GM18868 (cell line): ENCODE results near the gene UIMC1.

Source experiments
- ATAC-seq: cut with Tn5 transposase; IDR thresholded peaks from one replicate; pipeline ENCODE4 v1.9.1; 2021; ENCODE audit warnings: mild to moderate bottlenecking, moderate library complexity; ENCODE audit not compliant: unreplicated experiment

UIMC1 gene

GRCh38 chr5:176906126-176906525, 100.5 kb downstream of the UIMC1 start:
- ATAC-seq = no peak

- no peak for ATAC-seq
These were observed 102.3 kb downstream of the UIMC1 start for GRCh38 chr5:176904276-176904675.

GRCh38 chr5:176902911-176903664, 103.5 kb downstream of the UIMC1 start:
- ATAC-seq = no peak

- ATAC-seq = no peak
These were observed 104.3 kb downstream of the UIMC1 start for GRCh38 chr5:176902102-176902814.

GRCh38 chr5:176901260-176902101, 105.1 kb downstream of the UIMC1 start:
- peak; percentile 72 for ATAC-seq

- no peak for ATAC-seq
These were observed 105.8 kb downstream of the UIMC1 start for GRCh38 chr5:176900780-176901204.

- no peak for ATAC-seq
These were observed 106.4 kb downstream of the UIMC1 start for GRCh38 chr5:176899946-176900779.

GRCh38 chr5:176899296-176899891, 107.2 kb downstream of the UIMC1 start, which contains the start of gene HK3:
TSS of gene HK3 (minus strand) at chr5:176899346. CDS start at chr5:176896159, 3,187 bp downstream.
- ATAC-seq = no peak

GRCh38 chr5:176897263-176897662, 109.3 kb downstream of the UIMC1 start:
- ATAC-seq = no peak

GRCh38 chr5:176895831-176896230, 110.7 kb downstream of the UIMC1 start:
- ATAC-seq = no peak

- no peak for ATAC-seq
These were observed 112.3 kb downstream of the UIMC1 start for GRCh38 chr5:176894298-176894697.

- no peak for ATAC-seq
These were observed 113.9 kb downstream of the UIMC1 start for GRCh38 chr5:176892663-176893062.

GRCh38 chr5:176891331-176891958, 115.1 kb downstream of the UIMC1 start:
- ATAC-seq = no peak

- ATAC-seq = no peak
These were observed 115.9 kb downstream of the UIMC1 start for GRCh38 chr5:176890455-176891330.

GRCh38 chr5:176889321-176890280, 117.0 kb downstream of the UIMC1 start:
- no peak for ATAC-seq

- ATAC-seq = no peak
These were observed 117.8 kb downstream of the UIMC1 start for GRCh38 chr5:176888865-176889165.

GRCh38 chr5:176888016-176888864, 118.3 kb downstream of the UIMC1 start:
- no peak for ATAC-seq
